NCI-H748 (cell line): ENCODE measurements around the gene PLIN3.
"Not testable (repeated sequence)": the region's sequence is repeated elsewhere in the genome, so short reads cannot be mapped to it uniquely, and the experiment has no call there.

Experiments
- DNase-seq: peaks from one replicate; lab custom pipeline; 2025; ENCODE audit not compliant: unreplicated experiment; lab: John Stamatoyannopoulos, UW

The PLIN3 gene

DNA sequence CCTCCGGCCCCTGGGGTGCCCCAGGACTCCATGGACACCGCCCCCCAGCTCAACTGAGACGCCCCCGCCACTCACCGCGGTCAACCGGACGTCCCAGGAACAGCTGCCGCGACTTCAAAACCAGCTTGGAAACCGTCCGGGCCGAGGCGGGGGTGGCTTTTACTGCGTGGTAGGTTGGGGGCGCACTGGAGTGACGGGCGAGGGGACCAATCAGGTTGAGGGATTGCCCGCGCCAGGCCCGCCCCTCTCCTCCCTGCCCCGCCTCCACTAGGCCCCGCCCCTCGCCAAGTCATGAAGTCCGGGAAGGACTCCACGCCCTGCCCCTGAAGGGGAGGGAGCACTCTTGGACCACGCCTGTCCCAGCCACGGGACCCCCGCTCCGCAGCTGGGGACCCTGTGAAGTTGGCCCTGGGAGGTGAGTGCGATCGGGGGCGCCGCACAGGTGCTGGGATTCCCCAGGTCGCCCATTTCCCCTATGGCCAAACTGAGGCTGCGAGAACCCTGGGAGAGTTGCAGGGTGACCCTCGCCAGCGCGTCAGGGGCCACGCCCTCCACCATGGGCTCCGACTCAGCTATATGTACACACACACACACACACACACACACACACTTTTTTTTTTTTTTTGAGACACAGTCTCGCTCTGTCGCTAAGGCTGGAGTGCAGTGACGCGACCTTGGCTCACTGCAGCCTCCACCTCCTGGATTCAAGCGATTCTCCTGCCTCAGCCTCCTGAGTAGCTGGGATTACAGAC lies at the start of gene PLIN3:
Gene PLIN3 (minus strand): TSS at position 134 of the 752 bp plus-strand sequence. CDS start 6,273 bp downstream, outside the sequence.
- DNase-seq: peak; percentile 26

- no peak for DNase-seq
These were observed 49.0 kb upstream of the PLIN3 start for GRCh38 chr19:4916292-4917082.

DNA sequence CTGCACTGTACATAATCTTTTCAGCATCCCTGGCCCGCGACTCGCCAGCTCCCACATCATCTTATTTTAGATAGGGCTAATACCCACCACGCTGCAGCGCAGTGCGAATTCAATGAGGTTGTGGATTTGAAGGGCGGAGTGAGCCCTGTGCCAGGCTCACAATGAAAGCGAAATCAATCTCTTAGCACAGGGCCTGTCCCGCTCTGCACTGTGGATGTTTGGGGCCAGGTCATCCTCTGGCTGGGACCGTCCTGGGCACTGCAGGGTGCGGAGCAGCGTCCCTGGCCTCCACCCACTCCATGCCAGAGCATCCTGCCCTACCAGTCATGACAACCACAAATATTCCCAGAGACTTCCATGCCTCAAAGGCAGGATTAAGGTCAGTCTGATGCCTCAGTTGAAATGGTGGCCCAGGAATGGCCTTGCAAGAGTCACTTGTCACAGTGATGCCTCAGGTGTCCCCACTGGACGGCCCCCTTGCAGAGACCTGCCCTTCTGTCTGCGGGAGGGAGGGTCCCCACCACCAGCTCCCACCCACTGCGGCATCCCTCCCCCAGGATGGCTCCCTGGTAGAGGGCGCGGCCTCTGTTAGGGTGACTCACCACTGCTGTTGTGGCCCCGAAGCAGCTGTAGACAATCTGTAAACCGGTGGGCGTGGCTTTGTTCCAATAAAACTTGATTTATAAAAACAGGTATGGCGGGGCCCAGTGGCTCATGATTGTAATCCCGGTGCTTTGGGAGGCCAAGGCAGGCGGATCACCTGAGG lies 47.5 kb upstream of the PLIN3 start:
- no peak for DNase-seq

DNA sequence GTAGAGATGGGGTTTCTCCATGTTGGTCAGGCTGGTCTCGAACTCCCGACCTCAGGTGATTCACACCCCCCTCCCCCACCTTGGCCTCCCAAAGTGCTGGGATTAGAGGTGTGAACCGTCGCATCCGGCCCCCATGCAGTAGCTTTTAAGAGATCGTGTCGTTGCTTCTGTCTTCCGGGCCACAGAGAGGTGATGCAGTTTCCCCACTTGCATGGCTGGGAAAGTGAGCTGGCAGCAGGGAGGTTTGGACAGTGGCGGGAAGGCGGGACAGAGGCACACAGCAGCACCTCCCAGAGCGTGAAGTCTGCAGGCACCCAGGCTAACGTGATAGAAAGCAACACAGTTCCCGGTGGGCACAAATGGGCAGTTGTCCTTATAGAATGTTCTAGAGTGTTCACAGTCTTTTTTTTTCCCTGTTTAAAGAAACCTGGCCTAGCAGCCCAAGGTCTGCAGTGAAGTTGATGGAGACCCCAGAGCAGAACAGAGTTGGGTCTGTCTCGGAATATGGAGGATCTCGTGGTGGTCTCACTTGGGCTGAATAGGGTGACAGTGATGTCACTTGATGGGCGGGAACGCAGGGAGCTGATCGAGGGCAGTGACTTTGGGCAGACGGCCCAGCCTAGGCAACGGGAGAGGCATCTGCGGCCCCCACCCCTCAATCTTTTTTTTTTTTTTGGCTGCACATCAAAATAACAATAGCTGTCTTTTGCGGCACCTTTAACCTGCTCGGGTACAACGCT lies 46.7 kb upstream of the PLIN3 start:
- no peak for DNase-seq

DNA sequence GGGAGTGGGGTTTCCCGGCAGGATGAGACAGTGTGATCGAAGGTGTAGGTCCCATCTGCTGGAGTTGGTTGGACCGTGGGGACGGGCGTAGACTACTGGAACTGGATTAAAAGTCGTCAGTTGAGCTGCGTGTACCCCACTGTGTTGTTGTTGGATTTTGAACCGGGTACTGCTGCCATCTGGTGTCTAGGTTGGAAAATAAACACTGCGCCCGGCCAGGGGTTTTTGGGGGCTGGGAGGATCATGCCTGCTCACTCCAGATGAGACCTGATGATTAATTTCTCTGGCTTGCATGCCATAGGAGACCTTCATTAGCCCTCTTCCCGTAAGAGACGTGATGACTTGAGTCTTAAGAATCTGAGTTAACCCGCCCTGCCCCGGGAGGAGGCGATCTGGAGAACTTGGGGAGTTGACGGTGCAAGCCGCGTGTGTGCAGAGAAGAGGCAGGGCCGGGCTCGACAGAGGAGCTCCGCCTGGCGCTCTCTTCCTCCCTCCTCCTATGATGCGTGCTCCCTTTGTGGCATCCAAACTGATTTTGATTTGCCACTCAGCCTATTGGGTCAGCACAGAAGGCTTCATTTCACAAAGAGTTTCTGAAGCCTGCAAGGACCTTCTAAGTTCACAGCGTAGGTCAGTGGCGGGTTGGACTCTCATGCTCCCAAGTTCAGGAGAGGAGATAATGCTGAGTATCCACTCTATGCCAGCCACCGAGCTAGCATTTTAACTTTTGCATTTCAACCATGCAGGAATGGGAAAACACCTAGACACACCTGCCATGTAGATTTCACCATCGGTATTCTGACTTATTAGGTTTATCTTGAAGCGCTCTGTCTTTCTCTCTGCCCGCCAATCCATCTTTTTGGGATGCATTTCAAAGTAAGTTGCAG lies 44.6 kb upstream of the PLIN3 start:
- DNase-seq: peak; percentile 11

DNA sequence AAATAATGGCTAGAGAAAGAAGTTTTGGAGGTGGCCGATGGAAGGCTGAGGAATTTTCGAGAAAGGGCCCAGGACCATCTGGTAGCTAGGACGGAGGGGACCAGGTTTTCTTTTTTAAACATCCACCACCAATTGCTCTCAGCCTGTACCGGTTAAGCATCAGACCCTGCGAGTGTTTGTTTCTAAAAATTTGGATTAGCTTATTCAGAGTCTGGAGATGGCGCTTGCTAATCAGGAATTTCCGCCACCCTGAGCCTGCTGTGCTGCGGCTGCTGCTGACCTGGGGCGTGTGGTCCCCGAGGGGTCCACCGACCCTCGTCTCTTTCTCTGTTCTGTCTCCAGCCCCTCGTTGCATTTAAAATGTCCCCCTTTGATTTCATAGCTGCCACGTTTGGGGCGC lies 43.8 kb upstream of the PLIN3 start:
- DNase-seq: no peak

GRCh38 chr19:4910594-4911281 lies 43.3 kb upstream of the PLIN3 start:
- peak; percentile 17 for DNase-seq

DNA sequence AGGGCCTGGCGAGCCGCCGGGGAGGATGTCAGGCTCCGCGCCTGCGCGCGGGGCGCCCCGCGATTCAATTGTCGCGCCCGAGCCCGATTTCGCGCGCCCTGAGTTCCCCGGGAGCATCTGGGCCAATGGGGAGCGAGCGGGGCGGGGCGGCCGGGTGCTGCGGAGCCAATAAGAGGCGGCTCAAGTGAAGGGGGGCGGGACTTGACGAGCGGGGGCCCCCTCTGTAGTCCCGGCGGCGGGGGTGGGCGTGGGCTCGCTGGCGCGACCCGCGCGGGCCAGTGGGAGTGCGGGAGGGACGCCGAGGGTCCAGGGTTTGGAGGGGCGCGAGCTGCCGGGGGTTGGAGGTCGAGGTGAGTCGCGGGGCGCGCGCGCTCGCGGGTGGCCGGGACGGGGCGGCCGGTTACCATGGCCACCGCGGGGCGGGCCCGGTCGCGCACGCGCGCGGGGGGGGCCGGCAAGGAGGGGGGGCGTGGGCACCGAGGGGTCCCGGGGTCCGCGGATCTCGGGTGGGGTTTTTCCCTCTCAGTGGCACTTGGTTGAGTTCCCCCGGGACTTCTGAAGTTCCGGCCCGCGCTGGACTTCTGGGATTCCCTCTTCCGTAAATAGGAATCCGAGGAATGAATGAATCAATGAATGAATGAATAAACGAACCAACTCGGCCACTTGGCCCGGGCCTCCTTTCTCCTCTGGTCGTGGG lies 42.6 kb upstream of the PLIN3 start:
- DNase-seq: peak; percentile 91

DNA sequence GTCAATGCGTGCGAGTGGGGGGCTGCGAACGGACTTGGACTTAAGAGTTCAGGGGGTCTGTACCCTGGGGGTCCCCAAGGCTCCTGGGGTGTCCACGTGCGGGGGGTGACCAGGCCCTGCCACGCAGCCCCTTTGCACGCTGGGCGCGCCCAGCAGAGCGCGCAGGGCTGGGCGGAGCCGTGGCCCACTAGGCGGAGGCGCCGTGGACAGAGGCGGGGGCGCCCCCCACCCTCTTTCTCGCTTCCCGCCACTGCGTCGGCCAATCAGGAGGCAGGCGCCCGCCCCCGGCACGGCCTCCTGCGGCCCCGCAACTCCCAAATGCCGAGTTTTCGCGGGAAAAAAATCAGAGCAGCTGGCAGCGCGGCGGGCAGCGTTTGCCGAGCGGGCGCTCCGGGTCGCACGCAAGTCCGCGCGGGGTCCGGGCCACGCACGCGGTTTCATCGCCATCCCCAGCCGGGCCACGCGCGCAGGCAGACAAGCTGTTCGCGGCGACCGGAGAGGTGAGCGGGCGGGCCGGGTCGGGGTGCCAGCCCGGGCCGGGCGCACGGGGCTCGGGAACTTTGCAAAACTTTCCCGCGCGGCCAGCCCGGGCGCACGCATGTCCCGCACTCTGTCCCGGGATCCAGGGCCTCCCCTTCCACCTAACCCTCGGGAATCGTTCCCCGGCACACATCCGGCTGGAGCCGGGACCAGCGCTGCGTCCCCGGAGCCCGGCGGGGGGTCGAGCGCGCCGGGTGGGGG lies 41.9 kb upstream of the PLIN3 start, which contains the start of gene UHRF1:
Gene UHRF1 (plus strand): TSS at position 346 of the 741 bp plus-strand sequence. CDS start 1,385 bp downstream, outside the sequence.
- peak; percentile 87 for DNase-seq

DNA sequence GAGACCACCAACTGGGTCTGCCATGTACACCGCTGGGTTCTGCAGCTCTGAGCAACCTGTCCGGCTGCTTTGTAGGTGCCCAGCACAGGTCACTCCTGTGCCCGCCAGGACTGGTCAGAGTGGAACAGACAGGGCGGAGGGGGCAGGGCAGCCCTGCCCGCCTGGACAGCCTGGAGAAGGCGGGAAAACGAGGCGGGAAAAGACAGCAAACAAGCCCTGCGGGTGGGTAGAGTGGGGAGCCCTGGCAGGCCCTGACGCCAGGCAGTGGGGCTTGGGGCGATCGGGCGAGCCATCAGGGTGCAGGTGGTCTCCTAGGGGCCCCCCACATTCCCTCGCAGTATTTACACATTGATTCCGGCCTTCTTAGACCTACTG lies 41.3 kb upstream of the PLIN3 start:
- DNase-seq: peak; percentile 29

DNA sequence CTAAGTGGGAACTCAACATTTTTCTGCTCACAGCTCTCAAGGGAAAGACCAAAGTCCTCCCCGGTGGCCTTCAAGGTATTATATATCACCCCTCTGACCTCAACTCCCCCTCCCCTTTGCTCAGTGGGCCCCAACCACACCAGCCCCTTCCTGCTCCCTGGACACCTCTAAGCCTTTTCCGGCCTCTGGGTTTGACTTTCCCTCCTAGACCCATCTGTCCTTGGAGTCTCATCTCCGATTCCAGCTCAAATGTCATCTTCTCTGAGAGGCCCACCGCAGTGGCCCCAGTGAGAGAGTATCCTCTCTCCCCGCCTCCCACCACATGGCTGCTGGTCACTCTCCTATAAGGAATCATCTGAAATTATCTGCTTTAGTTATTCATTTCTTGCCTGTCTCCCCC lies 40.9 kb upstream of the PLIN3 start:
- DNase-seq: no peak

DNA sequence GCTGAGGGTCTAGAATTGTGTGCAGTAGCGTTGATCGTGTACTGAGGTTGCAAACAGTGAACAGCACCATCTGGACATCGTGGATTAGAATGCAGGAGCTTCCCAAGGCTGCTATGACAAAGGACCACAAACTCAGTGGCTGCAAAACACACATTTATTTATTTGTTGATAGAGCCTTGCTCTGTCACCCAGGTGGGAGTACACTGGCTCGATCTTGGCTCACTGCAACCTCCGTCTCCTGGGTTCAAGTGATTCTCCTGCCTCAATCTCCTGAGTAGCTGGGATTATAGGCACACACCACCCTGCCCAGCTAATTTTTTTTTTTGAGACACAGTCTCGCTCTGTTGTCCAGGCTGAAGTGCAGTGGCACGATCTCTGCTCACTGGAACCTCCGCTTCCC lies 39.5 kb upstream of the PLIN3 start:
- no peak for DNase-seq

DNA sequence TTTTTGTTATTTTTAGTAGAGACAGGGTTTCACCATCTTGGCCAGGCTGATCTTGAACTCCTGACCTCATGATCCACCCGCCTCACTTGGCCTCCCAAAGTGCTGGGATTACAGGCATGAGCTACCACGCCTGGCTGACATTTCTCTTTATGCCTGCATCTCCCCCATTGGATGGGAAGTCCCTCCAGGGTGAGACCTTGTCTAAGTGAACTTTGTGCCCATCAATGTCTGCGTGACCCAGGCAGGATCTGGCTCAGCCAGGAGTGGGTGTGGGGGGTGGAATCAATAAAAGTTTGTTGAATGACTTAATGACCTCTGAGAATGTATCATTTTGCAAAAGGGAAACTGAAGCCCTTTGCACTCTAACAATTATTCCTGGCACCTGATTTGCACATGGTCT lies 37.0 kb upstream of the PLIN3 start:
- no peak for DNase-seq

DNA sequence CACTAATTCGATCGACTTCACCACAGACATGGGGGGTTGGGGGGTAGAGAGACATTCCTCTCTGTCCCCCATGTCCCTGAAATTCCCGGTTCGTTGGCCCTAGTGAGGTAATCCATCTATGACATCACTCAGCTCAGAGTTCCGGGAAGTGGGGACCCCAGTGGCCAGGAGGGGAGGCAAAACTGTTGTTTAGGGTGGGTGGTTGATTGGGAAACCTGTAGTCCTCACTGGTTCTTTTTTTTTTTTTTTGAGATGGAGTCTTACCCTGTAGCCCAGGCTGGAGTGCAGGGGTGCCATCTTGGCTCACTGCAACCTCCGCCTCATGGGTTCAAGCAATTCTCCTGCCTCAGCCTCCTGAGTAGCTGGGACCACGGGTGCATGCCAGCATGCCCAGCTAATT lies 35.3 kb upstream of the PLIN3 start, which contains the start of gene ARRDC5:
Gene ARRDC5 (minus strand): TSS at position 101 of the 400 bp plus-strand sequence. CDS start 71 bp downstream, at position 30.
- DNase-seq: no peak

DNA sequence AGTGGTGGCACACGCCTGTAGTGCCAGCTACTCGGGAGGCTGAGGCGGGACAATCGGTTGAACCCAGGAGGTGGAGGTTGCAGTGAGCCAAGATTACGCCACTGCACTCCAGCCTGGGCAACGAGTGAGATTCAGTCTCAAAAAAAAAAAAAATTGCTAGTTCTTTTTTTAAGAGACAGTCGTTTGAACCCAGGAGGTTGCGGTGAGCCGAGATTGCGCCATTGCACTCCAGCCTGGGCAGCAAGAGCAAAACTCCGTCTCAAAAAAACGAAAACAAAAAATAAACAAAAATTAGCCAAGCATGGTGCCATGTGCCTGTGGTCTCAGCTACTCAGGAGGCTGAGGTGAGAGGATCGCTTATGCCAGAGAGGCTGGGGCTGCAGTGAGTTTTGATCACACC lies 33.4 kb upstream of the PLIN3 start:
- not testable (repeated sequence) for DNase-seq

- no peak for DNase-seq
These were observed 29.7 kb upstream of the PLIN3 start for GRCh38 chr19:4897146-4897545.

DNA sequence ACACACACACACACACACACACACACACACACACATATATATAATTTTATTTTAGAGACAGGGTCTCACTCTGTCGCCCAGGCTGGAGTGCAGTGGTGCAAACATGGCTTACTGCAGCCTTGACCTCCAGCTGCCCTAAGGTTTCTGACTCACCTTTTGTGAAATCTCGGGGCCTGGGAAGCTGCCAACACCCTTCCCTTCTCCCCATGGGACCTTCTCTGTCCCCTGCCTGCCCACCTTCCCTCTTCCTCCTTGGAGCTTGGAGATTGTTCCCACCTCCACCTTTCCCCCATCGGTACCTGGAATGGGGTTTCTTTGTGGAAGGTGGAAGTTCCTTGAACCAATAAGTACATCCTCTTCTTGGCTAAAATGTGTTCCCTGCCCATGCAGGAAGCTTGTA lies 28.9 kb upstream of the PLIN3 start:
- no peak for DNase-seq

GRCh38 chr19:4892962-4893361 lies 25.5 kb upstream of the PLIN3 start:
- not testable (repeated sequence) for DNase-seq
